Vagina (tissue), 2 donors: ENCODE data around the gene ALG2. TPM values are rescaled to one million over a fixed set of nuclear protein-coding genes. Genes with fewer than 3 reads are reported as not detected.
"Not testable (repeated sequence)": the region's sequence is repeated elsewhere in the genome, so short reads cannot be mapped to it uniquely, and the experiment has no call there.

Experiments
- DNase-seq, 2 donors: peaks; one replicate each; pipeline ENCODE4 v3.0.0-alpha.2; 2017; ENCODE audit errors: extremely low spot score in 2 of 2
- H3K27ac ChIP-seq: fragments of 200-600 bp; sonication (generic); one replicate; pipeline ENCODE4 v1.5.1; 2019
- H3K27me3 ChIP-seq: fragments of 200-600 bp; sonication (generic); one replicate; pipeline ENCODE4 v1.5.1; 2019
- H3K36me3 ChIP-seq, 2 donors: fragments of 200-600 bp; sonication (generic); one replicate each; pipeline ENCODE4 v1.5.1; 2017 to 2019
- H3K4me1 ChIP-seq: fragments of 200-600 bp; sonication (generic); one replicate; pipeline ENCODE4 v1.5.1; 2019
- H3K4me3 ChIP-seq, 2 donors: fragments of 200-600 bp; sonication (generic); 1 replicate in 1 of 2; 2 replicates in 1 of 2; pipeline ENCODE4 v1.5.1; 2016 to 2019
- H3K9me3 ChIP-seq: fragments of 200-600 bp; sonication (generic); one replicate; pipeline ENCODE4 v1.5.1; 2019
- CTCF ChIP-seq, 3 experiments: fragments of 450-650 bp in 2 of 3; fragments of 200-600 bp in 1 of 3; sonication (generic) in 1 of 3; IDR thresholded peaks; one replicate each; pipeline ENCODE4 v1.5.1; 2017 to 2019; ENCODE audit warnings: antibody characterized with exemption in 3 of 3, mild to moderate bottlenecking in 2 of 3, moderate library complexity in 2 of 3
- POLR2A ChIP-seq, 2 donors: fragments of 450-650 bp; IDR thresholded peaks; one replicate each; pipeline ENCODE4 v1.6.1; 2017; ENCODE audit warnings: antibody characterized with exemption in 2 of 2, mild to moderate bottlenecking in 2 of 2, moderate library complexity in 2 of 2
- POLR2AphosphoS5 ChIP-seq, 2 donors: sonication (generic); formaldehyde crosslinking; IDR thresholded peaks; one replicate each; pipeline ENCODE4 v1.9.0; 2017; ENCODE audit warnings: antibody characterized with exemption in 2 of 2, mild to moderate bottlenecking in 2 of 2, low read depth in 1 of 2; ENCODE audit not compliant: insufficient read depth in 1 of 2
- intact Hi-C: fragments of 100-400 bp; cut with DNase I; formaldehyde crosslinking; loops from one replicate; pipeline ENCODE4 v1.15.1; 2023
- total RNA-seq: library from RNA; depleted of rRNA; stranded (reverse); fragments of >200 nt; gene quantifications from one replicate; pipeline ENCODE4 v1.2.3, GENCODE V29; 2016

Gene ALG2
- total RNA-seq, 1 donor from 2014 or later, result 30.0 TPM

GRCh38 chr9:99249619-99250018 is 27.9 kb upstream of the ALG2 start:
- no peaks in the 10 kb centered on the region for H3K9me3 ChIP-seq
- no peaks in the 10 kb centered on the region for H3K27me3 ChIP-seq
- H3K4me3 ChIP-seq, result no peak overlapping the region
- H3K36me3 ChIP-seq, result no peaks in the 10 kb centered on the region
- H3K27ac ChIP-seq, result no peak overlapping the region
- DNase-seq, result no peak
- intact Hi-C loops, result no loop called here
- no peak for TF ChIP-seq POLR2A (IDR thresholded peaks at IDR 0.05)
- TF ChIP-seq POLR2AphosphoS5 (IDR thresholded peaks at IDR 0.05; ENCODE audit: insufficient read depth in 1 of 2, low read depth in 1 of 2), result no peak
- no peak for TF ChIP-seq CTCF (IDR thresholded peaks at IDR 0.05)
- H3K4me1 ChIP-seq, result no peaks in the 10 kb centered on the region

- Histone ChIP-seq H3K4me3 (no peak overlapping the region), H3K27me3 (no peaks in the 10 kb centered on the region), H3K36me3 (peaks cover 0 to 2% of the 10 kb centered on the region in 2 donors), H3K9me3 (no peaks in the 10 kb centered on the region), H3K4me1 (no peaks in the 10 kb centered on the region), H3K27ac (no peak overlapping the region)
- no peak for TF ChIP-seq CTCF (IDR thresholded peaks at IDR 0.05)
- TF ChIP-seq POLR2A (IDR thresholded peaks at IDR 0.05), result no peak
- no peak for TF ChIP-seq POLR2AphosphoS5 (IDR thresholded peaks at IDR 0.05; ENCODE audit: insufficient read depth in 1 of 2, low read depth in 1 of 2)
- intact Hi-C loops, result no loop called here
- no peak for DNase-seq
Measured at GRCh38 chr9:99244344-99245260, 22.9 kb upstream of the ALG2 start.

GRCh38 chr9:99241106-99241505 is 19.4 kb upstream of the ALG2 start:
- Histone ChIP-seq H3K27ac (no peak overlapping the region), H3K27me3 (no peaks in the 10 kb centered on the region), H3K9me3 (no peaks in the 10 kb centered on the region), H3K36me3 (peaks cover 0 to 14% of the 10 kb centered on the region in 2 donors), H3K4me1 (no peaks in the 10 kb centered on the region), H3K4me3 (no peak overlapping the region)
- intact Hi-C loops, result no loop called here
- DNase-seq, result no peak
- no peak for TF ChIP-seq POLR2A (IDR thresholded peaks at IDR 0.05)

- no peak for DNase-seq
- TF ChIP-seq POLR2A (IDR thresholded peaks at IDR 0.05) (no peak), CTCF (IDR thresholded peaks at IDR 0.05) (no peak), POLR2AphosphoS5 (IDR thresholded peaks at IDR 0.05; ENCODE audit: insufficient read depth in 1 of 2, low read depth in 1 of 2) (no peak)
- H3K4me1 ChIP-seq, result no peaks in the 10 kb centered on the region
- no peak overlapping the region for H3K27ac ChIP-seq
- no peaks in the 10 kb centered on the region for H3K9me3 ChIP-seq
- H3K27me3 ChIP-seq, result no peaks in the 10 kb centered on the region
- intact Hi-C loops, result no loop called here
- H3K4me3 ChIP-seq, result no peak overlapping the region
- H3K36me3 ChIP-seq, result peaks cover 0 to 14% of the 10 kb centered on the region in 2 donors
Measured at GRCh38 chr9:99239341-99240060, 17.8 kb upstream of the ALG2 start.

GRCh38 chr9:99238331-99238730 is 16.6 kb upstream of the ALG2 start:
- TF ChIP-seq POLR2AphosphoS5 (IDR thresholded peaks at IDR 0.05; ENCODE audit: insufficient read depth in 1 of 2, low read depth in 1 of 2) (no peak), CTCF (IDR thresholded peaks at IDR 0.05) (no peak), POLR2A (IDR thresholded peaks at IDR 0.05) (no peak)

GRCh38 chr9:99237849-99238248 is 16.1 kb upstream of the ALG2 start:
- H3K4me1 ChIP-seq, H3K27me3 ChIP-seq, H3K27ac ChIP-seq, H3K4me3 ChIP-seq, intact Hi-C loops, H3K9me3 ChIP-seq, DNase-seq: not testable (repeated sequence)
- H3K36me3 ChIP-seq, result peaks cover 0 to 18% of the 10 kb centered on the region in 2 donors

More at GRCh38 chr9:99238331-99238730, 16.6 kb upstream of the ALG2 start:
- Histone ChIP-seq H3K27ac (no peak overlapping the region), H3K4me1 (no peaks in the 10 kb centered on the region), H3K9me3 (no peaks in the 10 kb centered on the region), H3K27me3 (no peaks in the 10 kb centered on the region), H3K36me3 (peaks cover 0 to 14% of the 10 kb centered on the region in 2 donors), H3K4me3 (no peak overlapping the region)
- no peak for DNase-seq
- intact Hi-C loops, result no loop called here
